Neural cell (in vitro differentiated cells): ENCODE measurements around the gene SNUPN. TPM values are rescaled to one million over a fixed set of nuclear protein-coding genes. Genes with fewer than 3 reads are reported as not detected.

Experiments
- H2AFZ ChIP-seq: fragments of 200-600, 300-800 bp; sonication (generic), shearing (Covaris generic); 2 replicates; pipeline ENCODE4 v1.6.0; 2014; ENCODE audit warnings: low read depth, mild to moderate bottlenecking, antibody characterized with exemption, low read length, moderate library complexity
- H3F3A ChIP-seq: fragments of 200-600 bp; shearing (Covaris generic); 2 replicates; pipeline ENCODE4 v1.6.1; 2016; ENCODE audit warnings: mild to moderate bottlenecking, moderate library complexity, mixed read lengths, antibody characterized with exemption, low read length; ENCODE audit not compliant: insufficient read depth, poor library complexity, severe bottlenecking
- H3K27ac ChIP-seq: fragments of 200-600, 300-800 bp; sonication (generic), shearing (Covaris generic); 2 replicates; pipeline ENCODE4 v1.5.1; 2014; ENCODE audit warnings: mild to moderate bottlenecking, low read length, moderate library complexity
- H3K27me3 ChIP-seq: fragments of 300-800, 200-600 bp; sonication (generic), shearing (Covaris generic); 2 replicates; pipeline ENCODE4 v1.6.0; 2014; ENCODE audit warnings: mild to moderate bottlenecking, low read depth, low read length, moderate library complexity; ENCODE audit not compliant: insufficient read depth
- H3K36me3 ChIP-seq: fragments of 300-800, 200-600 bp; sonication (generic), shearing (Covaris generic); 2 replicates; pipeline ENCODE4 v1.5.1; 2014; ENCODE audit warnings: mild to moderate bottlenecking, antibody characterized with exemption, low read length, moderate library complexity; ENCODE audit not compliant: insufficient read depth
- H3K4me2 ChIP-seq: fragments of 300-800, 200-600 bp; sonication (generic), shearing (Covaris generic); 2 replicates; pipeline ENCODE4 v1.6.0; 2014; ENCODE audit warnings: mild to moderate bottlenecking, low read length
- H3K4me3 ChIP-seq: fragments of 300-800, 200-600 bp; sonication (generic), shearing (Covaris generic); 2 replicates; pipeline ENCODE4 v1.5.1; 2014; ENCODE audit warnings: mild to moderate bottlenecking, low read length, moderate library complexity
- H3K79me2 ChIP-seq: fragments of 200-600 bp; shearing (Covaris generic); replicated peaks from 2 replicates; pipeline ENCODE4 v1.6.0; 2014; ENCODE audit warnings: mild to moderate bottlenecking, low read length, moderate library complexity; ENCODE audit not compliant: insufficient read depth
- H3K9ac ChIP-seq: fragments of 300-800, 200-600 bp; sonication (generic), shearing (Covaris generic); 2 replicates; pipeline ENCODE4 v1.6.1; 2016; ENCODE audit warnings: mild to moderate bottlenecking, low read length, mixed read lengths
- H3K9me2 ChIP-seq: fragments of 200-600 bp; shearing (Covaris generic); 2 replicates; pipeline ENCODE4 v1.6.1; 2016; ENCODE audit warnings: mild to moderate bottlenecking, low read length, mixed read lengths; ENCODE audit not compliant: insufficient read depth
- H3K9me3 ChIP-seq: fragments of 200-600, 300-800 bp; sonication (generic), shearing (Covaris generic); 2 replicates; pipeline ENCODE4 v1.6.1; 2016; ENCODE audit warnings: mild to moderate bottlenecking, mixed run types, low read length, moderate library complexity, mixed read lengths
- H4K20me1 ChIP-seq: fragments of 200-600 bp; shearing (Covaris generic); 2 replicates; pipeline ENCODE4 v1.6.1; 2016; ENCODE audit warnings: mild to moderate bottlenecking, mixed run types; ENCODE audit not compliant: insufficient read depth
- CTCF ChIP-seq: fragments of 450-650 bp; IDR thresholded peaks from 2 replicates; pipeline ENCODE4 v1.5.1; 2014; ENCODE audit warnings: antibody characterized with exemption, mild to moderate bottlenecking, moderate library complexity; ENCODE audit not compliant: poor library complexity, severe bottlenecking
- EP300 ChIP-seq: fragments of 450-650 bp; conservative IDR thresholded peaks from 2 replicates; pipeline ENCODE4 v1.6.1; 2014; ENCODE audit warnings: antibody characterized with exemption, mild to moderate bottlenecking, moderate library complexity; ENCODE audit not compliant: poor library complexity, severe bottlenecking
- MXI1 ChIP-seq: fragments of 450-650 bp; conservative IDR thresholded peaks from 2 replicates; pipeline ENCODE4 v1.6.1; 2014; ENCODE audit warnings: antibody characterized with exemption, mild to moderate bottlenecking; ENCODE audit not compliant: poor library complexity, severe bottlenecking
- POLR2AphosphoS5 ChIP-seq: IDR thresholded peaks from 2 replicates; pipeline ENCODE4 v1.6.1; 2012
- RAD21 ChIP-seq: fragments of 450-650 bp; conservative IDR thresholded peaks from 2 replicates; pipeline ENCODE4 v1.6.1; 2014; ENCODE audit warnings: antibody characterized with exemption, mild to moderate bottlenecking, moderate library complexity
- REST ChIP-seq: IDR thresholded peaks from 2 replicates; pipeline ENCODE4 v1.6.1; 2012; ENCODE audit warnings: borderline replicate concordance
- polyA plus RNA-seq: library from polyadenylated mRNA; depleted of rRNA; stranded (reverse); fragments of >200 nt; gene quantifications from 2 replicates; pipeline ENCODE4 v1.2.3, GENCODE V29; 2014

SNUPN gene
- polyA plus RNA-seq, 1 donor from 2014 or later = 19.0 TPM

GRCh38 chr15:75578948-75579920 is 46.3 kb downstream of the SNUPN start, which contains the start of gene PTPN9:
Gene PTPN9 (minus strand): TSS chr15:75579315. CDS start chr15:75578776, 539 bp downstream.
- Histone ChIP-seq H3K9me3 (no peaks in the 10 kb centered on the region), H4K20me1 (no peaks in the 10 kb centered on the region), H3K27me3 (no peaks in the 10 kb centered on the region), H3K79me2 (peaks cover 30% of the 10 kb centered on the region), H3K36me3 (no peaks in the 10 kb centered on the region), H2AFZ (peak within 1 kb of the TSS; percentile 32), H3F3A (peaks cover 4% of the 10 kb centered on the region), H3K4me3 (peak within 1 kb of the TSS; percentile 92), H3K9ac (peak within 1 kb of the TSS; percentile 89), H3K27ac (peak within 1 kb of the TSS; percentile 75), H3K4me2 (peak within 1 kb of the TSS; percentile 98), H3K9me2 (no peaks in the 10 kb centered on the region)
- TF ChIP-seq POLR2AphosphoS5 = peak; percentile 71
- TF ChIP-seq RAD21 = no peak
- no peak for TF ChIP-seq EP300
- TF ChIP-seq CTCF = peak; percentile 38

- H3F3A ChIP-seq = peaks cover 4% of the 10 kb centered on the region
- peak overlapping the region; percentile 98 for H3K4me2 ChIP-seq
- no peaks in the 10 kb centered on the region for H3K27me3 ChIP-seq
- H3K9me3 ChIP-seq = no peaks in the 10 kb centered on the region
- H3K36me3 ChIP-seq = no peaks in the 10 kb centered on the region
- no peak for TF ChIP-seq POLR2AphosphoS5
- TF ChIP-seq REST = peak; percentile 3
- no peak for TF ChIP-seq MXI1
- H4K20me1 ChIP-seq = no peaks in the 10 kb centered on the region
- peak overlapping the region; percentile 29 for H2AFZ ChIP-seq
- peak overlapping the region; percentile 75 for H3K27ac ChIP-seq
- H3K9ac ChIP-seq = peak overlapping the region; percentile 89
- peak overlapping the region; percentile 92 for H3K4me3 ChIP-seq
- H3K79me2 ChIP-seq = peaks cover 30% of the 10 kb centered on the region
- no peaks in the 10 kb centered on the region for H3K9me2 ChIP-seq
Measured at GRCh38 chr15:75578173-75578947, 47.2 kb downstream of the SNUPN start.
